B cell (primary cell): ENCODE measurements around the gene ZFR. TPM values are rescaled to one million over a fixed set of nuclear protein-coding genes. Genes with fewer than 3 reads are reported as not detected.

ENCODE experiments used
- ATAC-seq: fragments of 200-7000 bp; cut with Tn5 transposase; one replicate; pipeline ENCODE4 v1.10.0; 2021; ENCODE audit warnings: low read depth, mild to moderate bottlenecking, moderate number of reproducible peaks, moderate library complexity
- CTCF ChIA-PET: fragments of 350-600 bp; sonication (Branson Sonifier 250); formaldehyde crosslinking; loops from one replicate; lab custom pipeline; 2021; ENCODE audit warnings: antibody characterized with exemption, inconsistent platforms; lab: Charles Lee
- POLR2A ChIA-PET: fragments of 350-600 bp; sonication (Branson Sonifier 250); formaldehyde crosslinking; loops from one replicate; lab custom pipeline; 2021; ENCODE audit warnings: antibody characterized with exemption; lab: Charles Lee
- DNase-seq: peaks from one replicate; pipeline ENCODE4 v3.0.0; 2013
- H2AFZ ChIP-seq: 2 replicates; pipeline ENCODE4 v1.6.1; 2012; ENCODE audit warnings: mild to moderate bottlenecking, low read depth, low read length; ENCODE audit not compliant: insufficient read depth, poor library complexity, severe bottlenecking
- H3K27ac ChIP-seq, 2 donors: 1 replicate in 1 of 2; 2 replicates in 1 of 2; pipeline ENCODE4 v1.5.1; 2012 to 2013; ENCODE audit warnings: low read length in 2 of 2, mild to moderate bottlenecking in 2 of 2, moderate library complexity in 1 of 2
- H3K27me3 ChIP-seq, 4 experiments: fragments of 200-600 bp in 1 of 4; sonication (generic) in 1 of 4; replicated peaks in 1 of 4; 1 replicate in 2 of 4; 2 replicates in 2 of 4; pipeline versions ENCODE4 v1.6.1 to v1.7.0; 2013 to 2016; ENCODE audit warnings: low read length in 3 of 4, mild to moderate bottlenecking in 2 of 4, mixed read lengths in 1 of 4, moderate library complexity in 1 of 4; ENCODE audit not compliant: insufficient read depth in 4 of 4, control insufficient read depth in 3 of 4; ENCODE audit errors: control extremely low read depth in 1 of 4
- H3K36me3 ChIP-seq, 2 experiments: replicated peaks in 1 of 2; 1 replicate in 1 of 2; 2 replicates in 1 of 2; pipeline versions ENCODE4 v1.6.1 to v1.7.1; 2013; ENCODE audit warnings: low read length in 1 of 2; ENCODE audit not compliant: insufficient read depth in 2 of 2, control insufficient read depth in 1 of 2; ENCODE audit errors: control extremely low read depth in 1 of 2, extremely low read depth in 1 of 2
- H3K4me1 ChIP-seq, 2 donors: fragments of 200-600 bp in 1 of 2; sonication (generic) in 1 of 2; 1 replicate in 1 of 2; 2 replicates in 1 of 2; pipeline versions ENCODE4 v1.5.1 to v1.6.1; 2013 to 2017; ENCODE audit warnings: low read length in 2 of 2; ENCODE audit not compliant: control insufficient read depth in 2 of 2, insufficient read depth in 2 of 2
- H3K4me2 ChIP-seq: replicated peaks from 2 replicates; pipeline ENCODE3; 2012; ENCODE audit warnings: mild to moderate bottlenecking, low read depth, low read length; ENCODE audit not compliant: poor library complexity, severe bottlenecking
- H3K4me3 ChIP-seq, 5 experiments: fragments of 200-600 bp in 1 of 5; sonication (generic) in 1 of 5; 1 replicate in 3 of 5; 2 replicates in 2 of 5; pipeline versions ENCODE4 v1.5.1 to v1.7.0; 2011 to 2016; ENCODE audit warnings: low read length in 4 of 5, mild to moderate bottlenecking in 4 of 5, low read depth in 2 of 5, control low read depth in 1 of 5, moderate library complexity in 1 of 5; ENCODE audit not compliant: insufficient read depth in 1 of 5; ENCODE audit errors: control extremely low read depth in 1 of 5, extremely low read depth in 1 of 5
- H3K79me2 ChIP-seq: fragments of 200-600 bp; sonication (generic); one replicate; pipeline ENCODE4 v1.6.0; 2016; ENCODE audit warnings: low read length; ENCODE audit not compliant: control insufficient read depth, insufficient read depth
- H3K9ac ChIP-seq: fragments of 200-600 bp; sonication (generic); 2 replicates; pipeline ENCODE4 v1.6.1; 2017; ENCODE audit warnings: mild to moderate bottlenecking, low read length, moderate library complexity
- H3K9me3 ChIP-seq, 3 donors: one replicate each; pipeline versions ENCODE4 v1.6.1 to v1.7.1; 2013; ENCODE audit warnings: low read length in 2 of 3; ENCODE audit not compliant: control insufficient read depth in 2 of 3, insufficient read depth in 1 of 3; ENCODE audit errors: control extremely low read depth in 1 of 3
- H4K20me1 ChIP-seq: 2 replicates; pipeline ENCODE4 v1.6.0; 2012; ENCODE audit warnings: mild to moderate bottlenecking, low read length; ENCODE audit not compliant: insufficient read depth, control insufficient read depth, poor library complexity, severe bottlenecking
- H3K27ac Mint-ChIP-seq: one replicate; pipeline ENCODE4 v1.8.0; 2021; ENCODE audit warnings: mixed read lengths
- H3K27me3 Mint-ChIP-seq: one replicate; pipeline ENCODE4 v1.8.0; 2021; ENCODE audit warnings: mixed read lengths
- H3K4me1 Mint-ChIP-seq: one replicate; pipeline ENCODE4 v1.8.0; 2021; ENCODE audit warnings: mixed read lengths
- H3K4me3 Mint-ChIP-seq: one replicate; pipeline ENCODE4 v1.8.0; 2021; ENCODE audit warnings: mixed read lengths
- H3K9me3 Mint-ChIP-seq: one replicate; pipeline ENCODE4 v1.8.0; 2022; ENCODE audit warnings: mixed read lengths; ENCODE audit not compliant: insufficient read depth
- CTCF ChIP-seq: fragments of 200-600 bp; IDR thresholded peaks from one replicate; pipeline ENCODE4 v1.8.0; 2022; ENCODE audit warnings: antibody characterized with exemption, mild to moderate bottlenecking
- EZH2 ChIP-seq: IDR thresholded peaks from 2 replicates; pipeline ENCODE4 v1.6.1; 2012; ENCODE audit warnings: borderline replicate concordance, low read depth, mild to moderate bottlenecking, moderate library complexity, low read length; ENCODE audit not compliant: insufficient read depth, poor library complexity, severe bottlenecking
- WGBS: methylation state at CpG from one replicate; pipeline ENCODE4 v1.1.5; 2013; ENCODE audit warnings: missing lambda C conversion rate; ENCODE audit not compliant: insufficient coverage; 5-methylcytosine and 5-hydroxymethylcytosine counted together
- intact Hi-C: fragments of 100-400 bp; cut with micrococcal nuclease; formaldehyde crosslinking; loops from one replicate; pipeline ENCODE4 v1.10.0; 2022
- polyA plus RNA-seq: library from polyadenylated mRNA; depleted of rRNA; stranded (reverse); fragments of >200 nt; gene quantifications from 2 replicates; pipeline ENCODE4 v1.2.3, GENCODE V29; 2012
- total RNA-seq, 2 donors: library from RNA; stranded (reverse); fragments of 120-200 nt in 1 of 2; gene quantifications; 1 replicate in 1 of 2; 2 replicates in 1 of 2; pipeline versions ENCODE4 v1.2.3 to v1.2.4, GENCODE V29; 2013 to 2022

The ZFR gene
- total and polyA plus RNA-seq, 2 donors (not counting 1 experiment from before 2014, with no cell fraction given) = 31.4 to 69.0 TPM

GRCh38 chr5:32331935-32332274 is 112.6 kb downstream of the ZFR start:
- Histone ChIP-seq H3K9ac (no peak overlapping the region), H3K4me3 (no peak overlapping the region), H3K27ac (no peak overlapping the region), H3K4me2 (no peak overlapping the region), H3K4me1 (no peaks in the 10 kb centered on the region), H3K9me3 (no peaks in the 10 kb centered on the region), H4K20me1 (no peaks in the 10 kb centered on the region), H2AFZ (no peak overlapping the region), H3K36me3 (no peaks in the 10 kb centered on the region), H3K79me2 (no peaks in the 10 kb centered on the region), H3K27me3 (no peaks in the 10 kb centered on the region)
- Mint-ChIP-seq H3K27ac (no peak overlapping the region), H3K4me3 (no peak overlapping the region), H3K4me1 (peaks cover 2% of the 10 kb centered on the region), H3K9me3 (no peaks in the 10 kb centered on the region), H3K27me3 (no peaks in the 10 kb centered on the region)
- 80% methylated on average over 2 of the region's 3 CpGs for WGBS
- TF ChIP-seq CTCF (no peak), EZH2 (no peak)
- ATAC-seq (no peak), DNase-seq (no peak)
- POLR2A ChIA-PET = no interaction called here
- CTCF ChIA-PET = interaction anchor here (0.9 to 6.2 kb wide), 4 partner anchors 15 to 106 kb away, joined by 3 to 289 read pairs (median 22); partner anchors contain the start of gene MTMR12
- intact Hi-C loops = no loop called here

DNA sequence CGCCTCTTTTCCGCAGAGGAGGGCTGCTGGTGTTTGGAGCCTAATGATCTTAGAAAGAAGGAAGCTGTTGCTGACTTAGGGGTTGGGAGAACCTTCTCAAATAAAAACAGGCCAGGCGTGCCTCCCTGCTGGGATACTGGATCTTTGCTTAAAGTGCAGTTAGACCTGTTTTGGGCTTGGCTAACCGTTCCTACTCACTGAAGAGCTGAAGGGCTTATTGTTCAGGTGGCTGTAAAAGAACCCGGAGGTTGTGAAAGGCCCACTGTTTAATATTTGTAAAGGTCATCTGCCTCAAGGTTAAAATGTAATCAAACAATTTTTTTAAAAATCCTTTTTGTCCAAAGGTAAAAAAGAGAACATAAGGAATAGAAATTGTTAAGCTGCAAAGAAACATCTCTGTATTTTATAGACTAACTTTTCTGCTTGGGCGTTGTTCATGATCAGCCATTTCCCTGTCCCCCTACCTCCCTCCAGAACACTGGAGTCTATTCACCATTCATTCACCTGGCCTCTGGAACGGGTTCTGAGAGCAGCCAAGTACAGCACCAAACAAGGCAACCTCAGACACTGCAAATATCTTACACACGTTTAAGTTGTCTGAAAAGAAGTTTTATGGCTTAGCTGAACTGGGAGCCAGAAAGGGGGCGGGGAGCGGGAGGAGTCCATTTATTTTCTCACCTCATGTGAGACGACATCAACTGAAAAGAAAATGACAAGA is 113.2 kb downstream of the ZFR start:
- H3K9me3 Mint-ChIP-seq = no peaks in the 10 kb centered on the region
- no peak overlapping the region for H3K4me3 Mint-ChIP-seq
- no peaks in the 10 kb centered on the region for H3K27me3 Mint-ChIP-seq
- H4K20me1 ChIP-seq = no peaks in the 10 kb centered on the region
- H3K27me3 ChIP-seq = no peaks in the 10 kb centered on the region
- DNase-seq (no peak), ATAC-seq (no peak)
- H3K9ac ChIP-seq = no peak overlapping the region
- no peaks in the 10 kb centered on the region for H3K79me2 ChIP-seq
- H3K27ac ChIP-seq = no peak overlapping the region
- H3K4me1 ChIP-seq = no peaks in the 10 kb centered on the region
- POLR2A ChIA-PET = no interaction called here
- CTCF ChIA-PET = interaction anchor here (0.6 to 6.2 kb wide), 10 partner anchors 8 to 194 kb away, joined by 3 to 289 read pairs (median 3); partner anchors contain the start of gene MTMR12
- TF ChIP-seq CTCF = no peak
- no peak for TF ChIP-seq EZH2
- no peaks in the 10 kb centered on the region for H3K36me3 ChIP-seq
- intact Hi-C loops = no loop called here
- no peak overlapping the region for H3K4me3 ChIP-seq
- H3K9me3 ChIP-seq = no peaks in the 10 kb centered on the region
- H3K4me1 Mint-ChIP-seq = peaks cover 2% of the 10 kb centered on the region
- no peak overlapping the region for H3K4me2 ChIP-seq
- no peak overlapping the region for H3K27ac Mint-ChIP-seq
- 50% methylated on average over 3 of the region's 11 CpGs for WGBS
- no peak overlapping the region for H2AFZ ChIP-seq
